Measurements from ENCODE around the gene TRPM8.

Gene TRPM8

GRCh38 chr2:234001380-234002160 is 84.4 kb downstream of the TRPM8 start:
- H3K9me3 ChIP-seq (ENCODE audit: control insufficient read depth, insufficient read depth, low read length) = no peaks in the 10 kb centered on the region
- H3K9ac ChIP-seq (ENCODE audit: low read depth, low read length) = no peak overlapping the region
- H3K4me3 ChIP-seq (ENCODE audit: low read depth, low read length) = no peak overlapping the region
- no peak overlapping the region for H3K27ac ChIP-seq (ENCODE audit: low read depth, low read length)
- H3K4me1 ChIP-seq (ENCODE audit: control insufficient read depth, insufficient read depth, low read length) = peaks cover 12% of the 10 kb centered on the region
- H3K27me3 ChIP-seq (ENCODE audit: control insufficient read depth, insufficient read depth, low read length) = no peaks in the 10 kb centered on the region
- no peaks in the 10 kb centered on the region for H3K36me3 ChIP-seq (ENCODE audit: control insufficient read depth, insufficient read depth, low read length)

GRCh38 chr2:234002281-234002680 is 85.1 kb downstream of the TRPM8 start:
- no peak overlapping the region for H3K9ac ChIP-seq (ENCODE audit: low read depth, low read length)
- H3K27me3 ChIP-seq (ENCODE audit: control insufficient read depth, insufficient read depth, low read length) = no peaks in the 10 kb centered on the region
- H3K4me1 ChIP-seq (ENCODE audit: control insufficient read depth, insufficient read depth, low read length) = peaks cover 12% of the 10 kb centered on the region
- H3K36me3 ChIP-seq (ENCODE audit: control insufficient read depth, insufficient read depth, low read length) = no peaks in the 10 kb centered on the region
- no peaks in the 10 kb centered on the region for H3K9me3 ChIP-seq (ENCODE audit: control insufficient read depth, insufficient read depth, low read length)
- no peak overlapping the region for H3K4me3 ChIP-seq (ENCODE audit: low read depth, low read length)
- H3K27ac ChIP-seq (ENCODE audit: low read depth, low read length) = no peak overlapping the region

DNA sequence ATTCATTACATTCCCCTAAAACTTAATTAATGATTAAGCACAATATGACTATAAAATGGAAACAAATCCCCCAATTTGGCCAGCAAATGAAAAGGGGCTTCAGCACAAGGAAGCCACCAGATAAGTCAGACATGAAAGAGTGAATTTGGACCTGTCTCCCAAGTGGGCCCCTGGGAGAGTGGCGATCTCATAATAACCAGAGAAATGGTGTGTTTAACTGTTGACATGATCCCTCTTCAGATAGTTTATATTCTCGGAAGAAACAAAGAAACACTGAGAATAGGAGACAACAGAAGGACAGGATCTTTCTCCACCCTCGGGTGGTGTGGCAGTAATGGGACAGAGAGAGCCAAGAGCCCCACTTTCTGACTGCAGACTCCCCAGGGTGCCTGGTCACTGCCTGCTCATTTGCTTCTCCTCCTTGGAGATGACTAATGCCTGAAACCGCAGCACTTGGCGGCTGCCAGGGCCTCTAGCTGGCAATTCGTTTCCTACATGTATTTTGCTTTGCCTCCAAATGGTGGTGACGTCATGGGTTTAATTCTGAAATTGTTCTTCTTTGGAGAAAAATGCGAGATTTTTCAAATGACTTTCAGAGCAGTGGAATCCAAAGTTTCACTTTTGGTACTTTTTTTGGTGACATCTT is 86.9 kb downstream of the TRPM8 start:
- Histone ChIP-seq H3K4me3 (ENCODE audit: low read depth, low read length) (no peak overlapping the region), H3K9me3 (ENCODE audit: control insufficient read depth, insufficient read depth, low read length) (no peaks in the 10 kb centered on the region), H3K4me1 (ENCODE audit: control insufficient read depth, insufficient read depth, low read length) (peaks cover 12% of the 10 kb centered on the region), H3K9ac (ENCODE audit: low read depth, low read length) (no peak overlapping the region), H3K27ac (ENCODE audit: low read depth, low read length) (no peak overlapping the region), H3K36me3 (ENCODE audit: control insufficient read depth, insufficient read depth, low read length) (no peaks in the 10 kb centered on the region), H3K27me3 (ENCODE audit: control insufficient read depth, insufficient read depth, low read length) (no peaks in the 10 kb centered on the region)

DNA sequence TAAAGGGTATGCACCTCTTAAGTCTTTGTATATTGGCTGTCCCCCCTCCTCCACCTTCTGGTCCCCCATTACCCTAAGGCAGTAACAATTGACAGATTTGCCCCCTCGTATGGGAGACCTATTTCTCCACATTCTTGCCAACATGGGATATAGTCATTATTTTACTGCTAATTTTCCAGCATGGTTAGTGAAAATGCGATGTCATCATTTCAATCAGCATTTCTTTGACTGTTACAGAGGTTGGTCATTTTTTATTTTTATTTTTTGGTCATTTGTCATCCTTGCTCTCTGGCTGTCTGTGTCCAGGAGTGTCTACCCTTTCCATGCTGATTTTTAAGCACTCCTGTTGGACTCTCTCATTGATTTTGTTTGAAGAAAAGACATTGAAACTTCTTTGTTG is 88.0 kb downstream of the TRPM8 start:
- Histone ChIP-seq H3K36me3 (ENCODE audit: control insufficient read depth, insufficient read depth, low read length) (no peaks in the 10 kb centered on the region), H3K9me3 (ENCODE audit: control insufficient read depth, insufficient read depth, low read length) (no peaks in the 10 kb centered on the region), H3K4me3 (ENCODE audit: low read depth, low read length) (no peak overlapping the region), H3K9ac (ENCODE audit: low read depth, low read length) (no peak overlapping the region), H3K4me1 (ENCODE audit: control insufficient read depth, insufficient read depth, low read length) (peaks cover 12% of the 10 kb centered on the region), H3K27ac (ENCODE audit: low read depth, low read length) (no peak overlapping the region), H3K27me3 (ENCODE audit: control insufficient read depth, insufficient read depth, low read length) (no peaks in the 10 kb centered on the region)

DNA sequence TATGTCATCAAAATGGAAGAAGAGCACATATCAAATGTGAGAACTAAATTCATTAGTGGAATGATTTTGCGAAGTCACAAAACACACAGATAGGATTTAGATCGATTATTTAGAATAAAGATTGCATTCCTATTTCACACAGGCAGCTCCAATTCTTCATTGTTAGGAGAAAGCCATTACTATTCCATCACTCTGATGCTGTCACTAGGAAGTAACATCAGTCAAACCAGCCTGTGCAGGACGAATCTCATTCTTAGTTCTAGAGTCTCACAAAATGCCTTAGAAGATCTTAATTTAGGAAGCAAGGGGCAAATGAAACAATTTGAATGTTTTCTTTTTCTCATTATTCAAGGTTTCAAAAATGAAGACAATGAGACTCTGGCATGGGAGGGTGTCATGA is 89.3 kb downstream of the TRPM8 start:
- no peaks in the 10 kb centered on the region for H3K9me3 ChIP-seq (ENCODE audit: control insufficient read depth, insufficient read depth, low read length)
- no peak overlapping the region for H3K27ac ChIP-seq (ENCODE audit: low read depth, low read length)
- H3K9ac ChIP-seq (ENCODE audit: low read depth, low read length) = no peak overlapping the region

DNA sequence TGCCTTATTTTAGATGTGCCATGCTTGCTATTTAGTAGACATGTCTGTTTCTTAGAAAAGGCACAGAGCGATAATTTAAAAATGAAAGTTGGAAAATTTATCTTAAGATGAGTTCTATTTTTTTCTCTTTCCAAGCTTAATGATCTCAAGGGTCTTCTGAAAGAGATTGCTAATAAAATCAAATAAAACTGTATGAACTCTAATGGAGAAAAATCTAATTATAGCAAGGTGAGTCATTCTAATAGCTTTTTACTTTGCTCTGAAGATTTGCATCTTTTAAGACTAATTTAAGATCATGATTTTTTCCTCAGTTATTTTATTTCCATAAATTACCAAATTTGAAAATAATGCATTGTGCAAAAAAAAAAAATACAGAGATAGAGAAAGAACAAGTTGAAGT is 97.3 kb downstream of the TRPM8 start:
- no peak overlapping the region for H3K4me3 ChIP-seq (ENCODE audit: low read depth, low read length)

More for the DNA sequence above, 89.3 kb downstream of the TRPM8 start:
- H3K27me3 ChIP-seq (ENCODE audit: control insufficient read depth, insufficient read depth, low read length) = no peaks in the 10 kb centered on the region
- H3K36me3 ChIP-seq (ENCODE audit: control insufficient read depth, insufficient read depth, low read length) = no peaks in the 10 kb centered on the region
- H3K4me3 ChIP-seq (ENCODE audit: low read depth, low read length) = no peak overlapping the region
- H3K4me1 ChIP-seq (ENCODE audit: control insufficient read depth, insufficient read depth, low read length) = peaks cover 12% of the 10 kb centered on the region

GRCh38 chr2:234015861-234016260 is 98.7 kb downstream of the TRPM8 start:
- H3K4me1 ChIP-seq (ENCODE audit: control insufficient read depth, insufficient read depth, low read length) = no peaks in the 10 kb centered on the region

More for the DNA sequence above, 97.3 kb downstream of the TRPM8 start:
- Histone ChIP-seq H3K4me1 (ENCODE audit: control insufficient read depth, insufficient read depth, low read length) (no peaks in the 10 kb centered on the region), H3K9me3 (ENCODE audit: control insufficient read depth, insufficient read depth, low read length) (no peaks in the 10 kb centered on the region), H3K27me3 (ENCODE audit: control insufficient read depth, insufficient read depth, low read length) (no peaks in the 10 kb centered on the region), H3K36me3 (ENCODE audit: control insufficient read depth, insufficient read depth, low read length) (no peaks in the 10 kb centered on the region), H3K27ac (ENCODE audit: low read depth, low read length) (no peak overlapping the region), H3K9ac (ENCODE audit: low read depth, low read length) (no peak overlapping the region)

DNA sequence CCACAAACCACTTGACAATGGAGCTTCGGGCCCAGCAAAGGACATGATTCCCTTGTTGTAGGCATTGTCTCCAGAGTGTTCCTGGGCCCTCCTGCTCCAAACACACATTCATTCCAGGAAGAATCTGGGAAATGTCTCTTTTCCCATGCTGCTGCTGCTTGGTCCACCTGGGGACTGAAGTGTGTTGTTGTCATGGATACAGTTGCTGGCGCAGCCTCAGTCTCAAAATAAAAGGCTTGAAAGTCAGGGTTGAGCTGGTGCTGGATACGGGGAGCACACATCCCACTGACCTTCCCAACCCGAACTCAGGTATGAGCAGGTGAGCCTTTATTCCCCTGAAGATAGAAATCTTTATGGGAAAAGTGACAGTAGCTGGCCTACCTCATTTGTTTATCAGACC is 102.7 kb downstream of the TRPM8 start:
- H3K9me3 ChIP-seq (ENCODE audit: control insufficient read depth, insufficient read depth, low read length) = 0 out of 2 replicates have a peak, but pooled peaks cover 4% of the 10 kb centered on the region
- H3K27ac ChIP-seq (ENCODE audit: low read depth, low read length) = no peak overlapping the region
- no peaks in the 10 kb centered on the region for H3K4me1 ChIP-seq (ENCODE audit: control insufficient read depth, insufficient read depth, low read length)

More at GRCh38 chr2:234015861-234016260, 98.7 kb downstream of the TRPM8 start:
- Histone ChIP-seq H3K9me3 (ENCODE audit: control insufficient read depth, insufficient read depth, low read length) (no peaks in the 10 kb centered on the region), H3K27me3 (ENCODE audit: control insufficient read depth, insufficient read depth, low read length) (no peaks in the 10 kb centered on the region), H3K36me3 (ENCODE audit: control insufficient read depth, insufficient read depth, low read length) (no peaks in the 10 kb centered on the region), H3K9ac (ENCODE audit: low read depth, low read length) (no peak overlapping the region), H3K4me3 (ENCODE audit: low read depth, low read length) (no peak overlapping the region), H3K27ac (ENCODE audit: low read depth, low read length) (no peak overlapping the region)

DNA sequence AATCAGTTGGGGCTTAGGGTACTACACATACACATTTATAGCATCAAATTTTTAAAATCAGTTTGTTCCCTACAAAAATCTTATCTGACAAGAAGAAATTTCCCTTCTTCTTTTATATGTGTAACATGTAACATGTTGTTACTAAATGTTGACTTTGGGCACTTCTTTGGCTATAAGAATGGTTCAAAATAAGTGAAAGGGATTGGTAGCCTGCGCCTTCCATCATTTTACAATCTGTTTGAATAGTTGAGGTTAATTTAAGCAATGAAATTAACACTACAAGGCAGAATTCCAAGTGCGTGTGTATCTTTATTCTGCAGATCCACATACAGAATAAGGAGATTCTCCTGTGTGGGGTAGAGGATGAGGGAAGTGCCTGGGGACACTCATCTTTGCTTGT is 103.2 kb downstream of the TRPM8 start:
- 0 out of 2 replicates have a peak, but pooled peaks cover 4% of the 10 kb centered on the region for H3K9me3 ChIP-seq (ENCODE audit: control insufficient read depth, insufficient read depth, low read length)
- H3K36me3 ChIP-seq (ENCODE audit: control insufficient read depth, insufficient read depth, low read length) = no peaks in the 10 kb centered on the region
- H3K27me3 ChIP-seq (ENCODE audit: control insufficient read depth, insufficient read depth, low read length) = no peaks in the 10 kb centered on the region
- no peaks in the 10 kb centered on the region for H3K4me1 ChIP-seq (ENCODE audit: control insufficient read depth, insufficient read depth, low read length)
- H3K27ac ChIP-seq (ENCODE audit: low read depth, low read length) = no peak overlapping the region
- H3K4me3 ChIP-seq (ENCODE audit: low read depth, low read length) = no peak overlapping the region
- no peak overlapping the region for H3K9ac ChIP-seq (ENCODE audit: low read depth, low read length)

More for the DNA sequence above, 102.7 kb downstream of the TRPM8 start:
- Histone ChIP-seq H3K27me3 (ENCODE audit: control insufficient read depth, insufficient read depth, low read length) (no peaks in the 10 kb centered on the region), H3K36me3 (ENCODE audit: control insufficient read depth, insufficient read depth, low read length) (no peaks in the 10 kb centered on the region), H3K9ac (ENCODE audit: low read depth, low read length) (no peak overlapping the region), H3K4me3 (ENCODE audit: low read depth, low read length) (no peak overlapping the region)

DNA sequence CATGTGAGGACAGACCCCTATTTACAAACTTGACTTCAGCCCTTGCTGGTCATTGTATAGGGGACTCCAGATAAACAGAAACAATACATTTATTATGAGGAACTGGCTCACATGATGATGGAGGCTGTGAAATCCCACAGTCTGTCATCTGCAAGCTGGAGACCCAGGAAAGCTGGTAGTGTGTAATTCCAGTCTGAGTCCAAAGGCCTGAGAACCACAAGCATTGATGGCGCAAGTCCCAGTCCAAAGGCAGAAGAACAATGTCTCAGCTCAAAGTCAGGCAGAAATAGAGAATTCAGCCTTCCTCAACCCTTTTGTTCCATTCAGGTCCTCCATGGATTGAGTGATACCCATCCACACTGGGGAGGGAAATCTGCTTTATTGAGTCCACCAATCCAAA is 105.3 kb downstream of the TRPM8 start:
- Histone ChIP-seq H3K36me3 (ENCODE audit: control insufficient read depth, insufficient read depth, low read length) (no peaks in the 10 kb centered on the region), H3K9ac (ENCODE audit: low read depth, low read length) (no peak overlapping the region), H3K9me3 (ENCODE audit: control insufficient read depth, insufficient read depth, low read length) (0 out of 2 replicates have a peak, but pooled peaks cover 4% of the 10 kb centered on the region), H3K4me1 (ENCODE audit: control insufficient read depth, insufficient read depth, low read length) (no peaks in the 10 kb centered on the region), H3K27me3 (ENCODE audit: control insufficient read depth, insufficient read depth, low read length) (no peaks in the 10 kb centered on the region), H3K4me3 (ENCODE audit: low read depth, low read length) (no peak overlapping the region), H3K27ac (ENCODE audit: low read depth, low read length) (no peak overlapping the region)

- H3K4me1 ChIP-seq (ENCODE audit: control insufficient read depth, insufficient read depth, low read length) = no peaks in the 10 kb centered on the region
- no peaks in the 10 kb centered on the region for H3K27me3 ChIP-seq (ENCODE audit: control insufficient read depth, insufficient read depth, low read length)
- H3K27ac ChIP-seq (ENCODE audit: low read depth, low read length) = no peak overlapping the region
- no peaks in the 10 kb centered on the region for H3K36me3 ChIP-seq (ENCODE audit: control insufficient read depth, insufficient read depth, low read length)
- H3K9me3 ChIP-seq (ENCODE audit: control insufficient read depth, insufficient read depth, low read length) = 0 out of 2 replicates have a peak, but pooled peaks cover 4% of the 10 kb centered on the region
- H3K9ac ChIP-seq (ENCODE audit: low read depth, low read length) = no peak overlapping the region
- no peak overlapping the region for H3K4me3 ChIP-seq (ENCODE audit: low read depth, low read length)
Measured at GRCh38 chr2:234024304-234024703, 107.1 kb downstream of the TRPM8 start.

All from HUES48 (cell line).